Measurements from ENCODE around the gene EID2B. TPM values are rescaled to one million over a fixed set of nuclear protein-coding genes. Genes with fewer than 3 reads are reported as not detected.

The EID2B gene
- total and polyA plus RNA-seq, 2 of the 8 experiments (the other 6 are each of a cell fraction or from before 2014, with no cell fraction given) = 2.1 to 2.4 TPM

DNA sequence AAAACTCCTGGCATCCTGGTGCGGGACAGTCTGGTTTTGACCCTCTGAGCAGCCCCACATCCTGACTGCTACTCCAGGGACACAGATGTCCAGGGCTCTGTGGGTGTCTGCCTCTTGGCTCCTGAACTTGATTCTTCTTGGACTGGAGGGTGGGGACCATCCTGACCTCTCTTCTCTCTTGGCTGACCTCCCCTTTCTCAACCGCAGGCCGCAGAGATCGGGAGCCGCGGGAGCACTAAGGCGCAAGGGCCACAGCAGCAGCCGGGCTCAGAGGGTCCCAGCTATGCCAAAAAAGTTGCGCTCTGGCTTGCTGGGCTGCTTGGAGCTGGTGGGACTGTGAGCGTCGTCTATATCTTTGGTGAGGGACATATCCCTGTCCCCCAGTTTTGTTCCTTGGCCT is 51.0 kb downstream of the EID2B start:
- H3K14ac ChIP-seq (ENCODE audit: insufficient read length) = no peak overlapping the region
- peaks cover 6 to 24% of the 10 kb centered on the region in 2 experiments; a peak in 3 of 4 replicates for H3K79me2 ChIP-seq (ENCODE audit: control insufficient read depth in 1 of 2, insufficient read depth in 2 of 2, low read length in 2 of 2)
- DNase-seq (ENCODE audit: low read depth in 1 of 2, low spot score in 2 of 2) (no peak), FAIRE-seq (no peak)
- peak overlapping the region; percentile 89 to 98 (median 95) for H3K4me3 ChIP-seq (ENCODE audit: extremely low read depth in 1 of 4, insufficient read depth in 2 of 4, low read depth in 3 of 4, low read length in 4 of 4)
- H2BK12ac ChIP-seq (ENCODE audit: low read depth, low read length) = peak overlapping the region; percentile 1; the same call in 1 of the 2 replicates
- H3K4me1 ChIP-seq (replicated peaks in 1 of 4; ENCODE audit: control insufficient read depth in 3 of 4, insufficient read depth in 4 of 4, low read length in 3 of 4) = peaks cover 0 to 10% (median 4%) of the 10 kb centered on the region in 4 experiments; a peak in 5 of 7 replicates
- H3K23ac ChIP-seq (ENCODE audit: insufficient read length) = no peak overlapping the region
- POLR2A ChIA-PET (ENCODE audit: partially characterized antibody) = interaction anchor here (1.1 to 8.3 kb wide), 6 partner anchors 13 to 61 kb away, joined by 3 to 96 read pairs (median 6); partner anchors contain the start of genes DLL3, SELENOV and SUPT5H
- H3K23me2 ChIP-seq (ENCODE audit: low read depth, low read length) = peaks cover 5% of the 10 kb centered on the region
- no peak for TF ChIP-seq EP300 (IDR thresholded peaks at IDR 0.05; ENCODE audit: borderline replicate concordance in 1 of 2, low read depth in 2 of 2, low read length in 2 of 2)
- no peak for TF ChIP-seq ASH2L (IDR thresholded peaks at IDR 0.05; ENCODE audit: low read length)
- no peak for TF ChIP-seq SIX5 (IDR thresholded peaks at IDR 0.05; ENCODE audit: low read depth, low read length)
- TF ChIP-seq KDM5A (IDR thresholded peaks at IDR 0.05; ENCODE audit: low read length) = no peak
- no peak for TF ChIP-seq TCF12 (IDR thresholded peaks at IDR 0.05; ENCODE audit: low read depth, low read length)
- TF ChIP-seq SUZ12 (IDR thresholded peaks at IDR 0.05; ENCODE audit: low read length) = no peak
- TF ChIP-seq HDAC2 (IDR thresholded peaks at IDR 0.05; ENCODE audit: borderline replicate concordance in 1 of 2, low read depth in 2 of 2, low read length in 2 of 2) = no peak
- TF ChIP-seq SIRT6 (IDR thresholded peaks at IDR 0.05; ENCODE audit: low read length) = no peak
- no peak for TF ChIP-seq EGR1 (IDR thresholded peaks at IDR 0.05; ENCODE audit: borderline replicate concordance, low read depth, low read length)
- TF ChIP-seq CBX8 (IDR thresholded peaks at IDR 0.05; ENCODE audit: borderline replicate concordance, low read depth, low read length) = no peak
- TF ChIP-seq BRCA1 (IDR thresholded peaks at IDR 0.05; ENCODE audit: low read depth, low read length) = no peak
- no peak for TF ChIP-seq MAFK (IDR thresholded peaks at IDR 0.05; ENCODE audit: low read depth, low read length)
- H3K18ac ChIP-seq (ENCODE audit: extremely low read depth, low read length) = no peak overlapping the region
- no peak overlapping the region for H2BK15ac ChIP-seq (ENCODE audit: low read length)
- H4K8ac ChIP-seq (ENCODE audit: extremely low read depth, insufficient read depth, low read length) = no peak overlapping the region
- H3K9ac ChIP-seq (replicated peaks in 1 of 4; ENCODE audit: extremely low read depth in 1 of 4, low read depth in 3 of 4, low read length in 3 of 4) = peak overlapping the region; percentile 95 to 99 (median 96)
- H4K20me1 ChIP-seq (replicated peaks in 1 of 2; ENCODE audit: control insufficient read depth in 1 of 2, insufficient read depth in 2 of 2, low read length in 2 of 2) = peaks cover 5 to 9% of the 10 kb centered on the region in 2 experiments
- 0 out of 2 replicates have a peak overlapping the region, but pooled peaks have one; percentile 79 for H2BK5ac ChIP-seq (ENCODE audit: low read depth, low read length)
- no peak overlapping the region for H3K56ac ChIP-seq (replicated peaks; ENCODE audit: insufficient read length, low read depth, low read length)
- H2BK20ac ChIP-seq (ENCODE audit: low read length) = no peak overlapping the region
- no peak overlapping the region for H2AFZ ChIP-seq (ENCODE audit: low read length)
- H3K27ac ChIP-seq (ENCODE audit: low read depth, low read length) = peak overlapping the region; percentile 93
- H3K4ac ChIP-seq (replicated peaks; ENCODE audit: insufficient read length, low read depth, low read length) = no peak overlapping the region
- H3K4me2 ChIP-seq (ENCODE audit: insufficient read depth in 1 of 2, low read depth in 2 of 2, low read length in 2 of 2) = peak overlapping the region; percentile 88 to 95
- H3K79me1 ChIP-seq (ENCODE audit: low read depth, low read length) = peaks cover 4% of the 10 kb centered on the region
- H3K36me3 ChIP-seq (ENCODE audit: control insufficient read depth in 2 of 4, insufficient read depth in 4 of 4, low read length in 3 of 4) = peaks cover 11 to 39% (median 22%) of the 10 kb centered on the region in 4 experiments
- H2BK120ac ChIP-seq (replicated peaks; ENCODE audit: low read depth, low read length) = no peak overlapping the region
- H3K9me3 ChIP-seq (ENCODE audit: insufficient read depth in 2 of 2, low read depth in 1 of 2, low read length in 1 of 2) = no peaks in the 10 kb centered on the region
- CTCF ChIA-PET (ENCODE audit: partially characterized antibody) = interaction anchor here (1.0 to 1.8 kb wide), 4 partner anchors 10 to 51 kb away, joined by 4 to 5 read pairs (median 4); partner anchors contain the start of genes EID2B and SELENOV
- no peak overlapping the region for H4K5ac ChIP-seq (ENCODE audit: insufficient read length, low read depth, low read length)
- WGBS, 2 experiments (ENCODE audit: extremely low coverage in 1 of 2, insufficient coverage in 1 of 2, insufficient read length in 1 of 2, insufficient replicate concordance in 2 of 2, low coverage in 1 of 2, low lambda C conversion rate in 2 of 2, missing lambda C conversion rate in 1 of 2) = 87% methylated on average over 11 of the region's 11 CpGs; no CpG with 5 or more reads in 1 of the 2 experiments
- no peaks in the 10 kb centered on the region for H3K27me3 ChIP-seq (replicated peaks in 1 of 4; ENCODE audit: control insufficient read depth in 3 of 4, extremely low read depth in 1 of 4, insufficient read depth in 3 of 4, low read length in 3 of 4)
- H4K91ac ChIP-seq (replicated peaks; ENCODE audit: insufficient read length, low read length) = no peak overlapping the region
- H2AK5ac ChIP-seq (ENCODE audit: low read depth, low read length) = no peak overlapping the region
